ENCODE results near the gene SPRR2B. TPM values are rescaled to one million over a fixed set of nuclear protein-coding genes. Genes with fewer than 3 reads are reported as not detected.

The SPRR2B gene
- not detected in 2 replicates for total RNA-seq

DNA sequence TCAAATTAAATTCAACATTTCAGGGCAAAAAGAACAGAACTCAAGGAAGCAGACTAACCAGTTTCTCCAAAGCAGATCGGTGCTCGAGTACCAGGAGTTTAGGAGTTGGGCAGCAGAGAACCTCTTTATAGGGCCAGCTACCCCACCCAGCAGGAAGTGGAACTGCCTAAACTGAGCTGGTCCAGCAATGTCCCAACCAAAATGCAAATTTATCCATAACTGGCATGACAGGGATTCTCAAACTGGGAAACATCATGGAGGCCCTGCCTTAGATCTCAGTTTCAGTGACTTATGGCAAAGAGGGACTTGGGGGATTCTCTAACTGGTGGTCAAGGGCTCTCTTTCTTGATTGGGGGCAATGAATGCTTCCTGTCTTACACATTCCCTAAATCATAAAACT is at the start of gene SPRR2B:
Gene SPRR2B, minus strand, starts transcription at position 101 of the 400 bp plus-strand sequence. CDS start 772 bp downstream, outside the sequence.

DNA sequence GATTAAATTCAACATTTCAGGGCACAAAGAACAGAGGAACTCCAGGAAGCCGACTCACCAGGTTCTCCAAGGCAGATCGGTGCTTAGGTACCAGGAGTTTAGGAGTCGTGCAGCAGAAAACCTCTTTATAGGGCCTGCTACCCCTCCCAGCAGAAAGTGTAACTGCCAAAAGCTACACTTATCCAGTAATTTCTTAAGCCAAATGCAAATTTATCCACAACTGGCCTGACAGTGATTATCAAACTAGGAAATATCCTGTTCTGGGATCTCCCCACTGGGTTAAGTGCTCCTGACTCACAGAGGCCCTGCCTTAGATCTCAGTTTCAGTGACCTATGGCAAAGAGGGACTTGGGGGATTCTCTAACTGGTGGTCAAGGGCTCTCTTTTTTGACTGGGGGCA is 42.0 kb upstream of the SPRR2B start, which contains the start of gene SPRR2F:
Gene SPRR2F, minus strand, starts transcription at position 101 of the 400 bp plus-strand sequence. CDS start 783 bp downstream, outside the sequence.

DNA sequence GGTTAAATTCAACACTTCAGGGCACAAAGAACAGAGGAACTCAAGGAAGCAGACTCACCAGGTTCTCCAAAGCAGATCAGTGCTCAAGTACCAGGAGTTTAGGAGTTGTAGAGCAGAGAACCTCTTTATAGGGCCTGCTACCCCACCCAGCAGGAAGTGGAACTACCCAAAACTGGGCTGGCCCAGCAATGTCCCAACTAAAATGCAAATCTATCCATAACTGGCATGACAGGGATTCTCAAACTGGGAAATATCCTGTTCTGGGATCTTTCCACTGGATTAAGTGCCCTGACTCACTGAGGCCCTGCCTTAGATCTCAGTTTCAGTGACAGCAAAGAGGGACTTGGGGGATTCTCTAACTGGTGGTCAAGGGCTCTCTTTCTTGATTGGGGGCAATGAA is 23.0 kb upstream of the SPRR2B start, which contains the start of gene SPRR2E:
Gene SPRR2E, minus strand, starts transcription at position 101 of the 400 bp plus-strand sequence. CDS start 775 bp downstream, outside the sequence.

DNA sequence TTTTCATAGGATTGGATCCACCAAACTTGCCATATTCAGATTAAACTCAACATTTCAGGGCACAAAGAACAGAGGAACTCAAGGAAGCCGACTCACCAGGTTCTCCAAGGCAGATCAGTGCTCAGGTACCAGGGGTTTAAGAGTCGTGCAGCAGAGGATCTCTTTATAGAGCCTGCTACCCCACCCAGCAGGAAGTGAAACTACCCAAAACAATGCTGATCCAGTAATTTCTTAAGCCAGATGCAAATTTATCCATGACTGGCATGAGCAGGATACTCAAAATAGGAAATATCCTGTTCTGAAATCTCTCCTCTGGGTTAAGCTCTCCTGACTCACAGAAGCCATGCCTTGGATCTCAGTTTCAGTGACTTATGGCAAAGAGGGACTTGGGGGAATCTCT is 14.0 kb downstream of the SPRR2B start, which contains the start of gene SPRR2A:
Gene SPRR2A, minus strand, starts transcription at position 138 of the 400 bp plus-strand sequence. CDS start 777 bp downstream, outside the sequence.

DNA sequence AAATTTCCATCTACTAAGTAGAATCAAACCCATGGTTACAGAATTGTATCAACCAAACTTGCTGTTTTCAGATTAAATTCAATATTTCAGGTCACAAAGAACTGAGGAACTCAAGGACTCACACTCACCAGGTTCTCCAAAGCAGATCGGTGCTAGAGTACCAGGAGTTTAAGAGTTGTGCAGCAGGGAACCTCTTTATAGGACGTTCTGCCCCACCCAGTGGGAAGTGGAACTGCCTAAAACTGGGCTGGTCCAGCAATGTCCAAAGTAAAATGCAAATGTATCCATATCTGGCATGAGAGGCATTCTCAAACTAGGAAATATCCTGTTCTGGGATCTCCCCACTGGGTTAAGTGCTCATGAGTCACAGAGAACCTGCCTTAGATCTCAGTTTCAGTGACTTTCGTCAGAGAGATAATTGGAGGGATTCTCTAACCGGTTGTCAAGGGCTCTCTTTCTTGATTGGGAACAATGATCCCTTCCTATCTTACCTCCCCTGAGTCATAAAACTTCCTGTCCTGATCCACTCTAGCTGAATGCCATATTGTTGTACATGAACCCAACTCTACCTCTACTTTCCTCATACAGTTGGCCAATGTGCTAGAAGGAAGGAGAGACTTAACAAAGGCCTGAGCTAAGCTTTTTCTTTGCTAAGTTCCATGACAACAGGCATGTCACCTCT is 30.3 kb downstream of the SPRR2B start, which contains the start of gene SPRR2D:
Gene SPRR2D, minus strand, starts transcription at position 171 of the 682 bp plus-strand sequence. CDS start 774 bp downstream, outside the sequence.

DNA sequence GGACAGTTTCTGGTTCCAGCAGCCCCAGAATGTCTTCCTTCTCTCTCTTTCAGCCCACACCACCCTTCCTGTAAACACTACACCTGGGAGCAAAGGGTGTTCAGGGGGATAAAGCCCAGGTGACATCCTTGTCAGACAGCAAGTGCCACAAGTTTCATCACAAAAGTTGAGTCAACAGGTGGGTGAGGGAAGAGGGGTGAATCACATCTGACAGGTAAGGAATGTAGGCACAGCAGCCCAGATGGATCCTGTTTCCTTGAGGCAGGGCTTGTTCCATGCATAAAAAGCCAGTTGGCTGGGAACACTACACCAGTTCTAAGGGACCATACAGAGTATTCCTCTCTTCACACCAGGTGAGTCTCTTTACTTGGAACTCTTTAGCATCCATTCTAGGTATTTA is 40.5 kb downstream of the SPRR2B start, which contains the start of gene SPRR1B:
Gene SPRR1B, plus strand, starts transcription at position 309 of the 400 bp plus-strand sequence. CDS start 1,143 bp downstream, outside the sequence.

Small RNA genes lying within 50 kb of the gene (small RNA-seq; reads per million reads assigned to genes)
- not detected for gene AL356867.1 (ENCODE audit: low replicate concordance)

Other genes starting within 250 kb of the SPRR2B start
- gene LCE1A, start 244.1 kb downstream of the SPRR2B start, total RNA-seq: not detected in 2 replicates
- not detected in 2 replicates for gene LCE6A, start 228.8 kb downstream of the SPRR2B start, total RNA-seq
- gene LCE7A, start 211.6 kb downstream of the SPRR2B start, total RNA-seq: not detected in 2 replicates
- gene SMCP, start 193.3 kb downstream of the SPRR2B start, total RNA-seq: not detected in 2 replicates
- 0.14 TPM in 1 of 2 replicates, not detected in the other for gene IVL, start 163.1 kb downstream of the SPRR2B start, total RNA-seq
- gene SPRR5, start 124.4 kb downstream of the SPRR2B start, total RNA-seq: not detected in 2 replicates
- not detected in 2 replicates for gene SPRR4, start 101.0 kb downstream of the SPRR2B start, total RNA-seq
- gene SPRR1A, start 87.5 kb downstream of the SPRR2B start, total RNA-seq: not detected in 2 replicates
- gene SPRR3, start 69.9 kb downstream of the SPRR2B start, total RNA-seq: not detected in 2 replicates
- not detected in 2 replicates for gene SPRR1B, start 40.4 kb downstream of the SPRR2B start, total RNA-seq
- not detected in 2 replicates for gene SPRR2D, start 30.5 kb downstream of the SPRR2B start, total RNA-seq
- gene SPRR2A, start 14.1 kb downstream of the SPRR2B start, total RNA-seq: not detected in 2 replicates
- gene SPRR2E, start 22.9 kb upstream of the SPRR2B start, total RNA-seq: not detected in 2 replicates
- gene SPRR2F, start 41.9 kb upstream of the SPRR2B start, total RNA-seq: not detected in 2 replicates
- gene SPRR2G, start 79.3 kb upstream of the SPRR2B start, total RNA-seq: not detected in 2 replicates
- not detected in 2 replicates for gene LELP1, start 131.8 kb upstream of the SPRR2B start, total RNA-seq
- 0.22 and 0.29 TPM in 2 replicates for gene PRR9, start 146.0 kb upstream of the SPRR2B start, total RNA-seq
- not detected in 2 replicates for gene LORICRIN, start 188.1 kb upstream of the SPRR2B start, total RNA-seq
- gene PGLYRP3, start 241.3 kb upstream of the SPRR2B start, total RNA-seq: not detected in 2 replicates